Right atrium auricular region (tissue), 2 donors: Measurements from ENCODE around the gene KLHL17. TPM values are rescaled to one million over a fixed set of nuclear protein-coding genes. Genes with fewer than 3 reads are reported as not detected.

Experiments used
- DNase-seq: peaks from one replicate; pipeline ENCODE4 v3.0.0-alpha.2; 2019; ENCODE audit warnings: low spot score
- H3K27ac ChIP-seq, 2 donors: fragments of 200-600 bp; sonication (generic); 1 replicate in 1 of 2; 2 replicates in 1 of 2; pipeline ENCODE4 v1.5.1; 2016 to 2019
- H3K27me3 ChIP-seq, 2 donors: fragments of 200-600 bp; sonication (generic); one replicate each; pipeline versions ENCODE4 v1.5.1 to v1.6.0; 2017 to 2019
- H3K36me3 ChIP-seq: fragments of 200-600 bp; sonication (generic); one replicate; pipeline ENCODE4 v1.5.1; 2016
- H3K4me1 ChIP-seq, 2 donors: fragments of 200-600 bp; sonication (generic); one replicate each; pipeline versions ENCODE4 v1.5.1 to v1.6.0; 2017 to 2019
- H3K4me3 ChIP-seq, 2 donors: fragments of 200-600 bp; sonication (generic); 1 replicate in 1 of 2; 2 replicates in 1 of 2; pipeline ENCODE4 v1.5.1; 2017 to 2019; ENCODE audit warnings: mild to moderate bottlenecking in 1 of 2, moderate library complexity in 1 of 2
- H3K9me3 ChIP-seq, 2 donors: fragments of 200-600 bp; sonication (generic); one replicate each; pipeline ENCODE4 v1.5.1; 2019
- CTCF ChIP-seq, 2 donors: fragments of 200-600 bp; sonication (generic); IDR thresholded peaks; one replicate each; pipeline ENCODE4 v1.5.1; 2019; ENCODE audit warnings: antibody characterized with exemption in 2 of 2
- total RNA-seq, 2 donors: library from RNA; depleted of rRNA; stranded (reverse); fragments of >200 nt; gene quantifications; one replicate each; pipeline ENCODE4 v1.1.0, GENCODE V29; 2016

The KLHL17 gene
- total RNA-seq, 2 donors from 2014 or later, result 2.4 to 2.9 TPM

- H3K27ac ChIP-seq, result no peak overlapping the region
These were observed 3.7 kb upstream of the KLHL17 start for GRCh38 chr1:956636-957035.

GRCh38 chr1:958823-959730 lies 1.3 kb upstream of the KLHL17 start, which contains the start of gene NOC2L:
Gene NOC2L (minus strand): TSS chr1:959256. CDS start chr1:959240, 16 bp downstream.
- no peaks in the 10 kb centered on the region for H3K9me3 ChIP-seq
- H3K4me1 ChIP-seq, result peaks cover 0 to 33% of the 10 kb centered on the region in 2 donors
- peaks cover 27% of the 10 kb centered on the region for H3K36me3 ChIP-seq
- no peaks in the 10 kb centered on the region for H3K27me3 ChIP-seq
- TF ChIP-seq CTCF (IDR thresholded peaks at IDR 0.05), result no peak
- H3K4me3 ChIP-seq, result peak within 1 kb of the TSS; percentile 88 to 100
- peak within 1 kb of the TSS; percentile 12 to 72 for H3K27ac ChIP-seq
- DNase-seq, result peak; percentile 93

More at GRCh38 chr1:956636-957035, 3.7 kb upstream of the KLHL17 start:
- no peaks in the 10 kb centered on the region for H3K27me3 ChIP-seq
- H3K4me3 ChIP-seq, result no peak overlapping the region
- TF ChIP-seq CTCF (IDR thresholded peaks at IDR 0.05), result no peak
- H3K36me3 ChIP-seq, result peaks cover 51% of the 10 kb centered on the region
- peaks cover 0 to 33% of the 10 kb centered on the region in 2 donors for H3K4me1 ChIP-seq
- DNase-seq, result no peak
- H3K9me3 ChIP-seq, result no peaks in the 10 kb centered on the region

GRCh38 chr1:959731-960362 lies 537 bp upstream of the KLHL17 start:
- no peaks in the 10 kb centered on the region for H3K27me3 ChIP-seq
- peak overlapping the region in 1 of 2 donors; percentile 31 for H3K27ac ChIP-seq
- peak overlapping the region; percentile 88 to 100 for H3K4me3 ChIP-seq
- no peak for DNase-seq
- peaks cover 0 to 33% of the 10 kb centered on the region in 2 donors for H3K4me1 ChIP-seq
- no peak for TF ChIP-seq CTCF (IDR thresholded peaks at IDR 0.05)
- H3K9me3 ChIP-seq, result no peaks in the 10 kb centered on the region
- H3K36me3 ChIP-seq, result peaks cover 19% of the 10 kb centered on the region

- no peak for DNase-seq
- Histone ChIP-seq H3K4me1 (peaks cover 0 to 39% of the 10 kb centered on the region in 2 donors), H3K4me3 (peak overlapping the region; percentile 88 to 100), H3K9me3 (no peaks in the 10 kb centered on the region), H3K36me3 (peaks cover 7% of the 10 kb centered on the region), H3K27me3 (no peaks in the 10 kb centered on the region), H3K27ac (no peak overlapping the region)
- TF ChIP-seq CTCF (IDR thresholded peaks at IDR 0.05), result no peak
These were observed 817 bp downstream of the KLHL17 start for GRCh38 chr1:961132-961669.

- H3K9me3 ChIP-seq, result no peaks in the 10 kb centered on the region
- no peak for DNase-seq
- H3K4me3 ChIP-seq, result no peak overlapping the region
- H3K27me3 ChIP-seq, result no peaks in the 10 kb centered on the region
- H3K36me3 ChIP-seq, result no peaks in the 10 kb centered on the region
- H3K4me1 ChIP-seq, result peaks cover 0 to 46% of the 10 kb centered on the region in 2 donors
- no peak for TF ChIP-seq CTCF (IDR thresholded peaks at IDR 0.05)
- H3K27ac ChIP-seq, result no peak overlapping the region
These were observed 2.3 kb downstream of the KLHL17 start for GRCh38 chr1:962381-963300.
